Mucosa of stomach (tissue), 1 donor: Measurements from ENCODE around the gene DOCK4.

Experiments
- H3K27me3 ChIP-seq: one replicate; pipeline ENCODE4 v1.7.0; 2013; ENCODE audit warnings: mild to moderate bottlenecking, low read length; ENCODE audit not compliant: control insufficient read depth, insufficient read depth
- H3K36me3 ChIP-seq: one replicate; pipeline ENCODE4 v1.7.0; 2013; ENCODE audit warnings: low read length; ENCODE audit not compliant: control insufficient read depth, insufficient read depth
- H3K4me1 ChIP-seq: one replicate; pipeline ENCODE4 v1.7.0; 2013; ENCODE audit warnings: mild to moderate bottlenecking, low read length; ENCODE audit not compliant: control insufficient read depth, insufficient read depth
- H3K4me3 ChIP-seq: one replicate; pipeline ENCODE4 v1.7.0; 2013; ENCODE audit warnings: low read length
- H3K9ac ChIP-seq: one replicate; pipeline ENCODE4 v1.7.0; 2013; ENCODE audit warnings: mild to moderate bottlenecking, low read length, moderate library complexity
- H3K9me3 ChIP-seq: one replicate; pipeline ENCODE4 v1.7.0; 2013; ENCODE audit warnings: mild to moderate bottlenecking, low read length, moderate library complexity; ENCODE audit not compliant: control insufficient read depth
- donor health status: Pancreatic carcinoma.

DOCK4 gene

GRCh38 chr7:112072541-112073245 is 133.5 kb downstream of the DOCK4 start:
- Histone ChIP-seq H3K36me3 (no peaks in the 10 kb centered on the region), H3K9ac (no peak overlapping the region), H3K27me3 (no peaks in the 10 kb centered on the region), H3K4me1 (no peaks in the 10 kb centered on the region), H3K9me3 (no peaks in the 10 kb centered on the region), H3K4me3 (no peak overlapping the region)

- no peaks in the 10 kb centered on the region for H3K4me1 ChIP-seq
Observed at GRCh38 chr7:112071856-112072255, 134.3 kb downstream of the DOCK4 start.

GRCh38 chr7:112070674-112071256 is 135.4 kb downstream of the DOCK4 start:
- H3K4me3 ChIP-seq = no peak overlapping the region
- H3K9ac ChIP-seq = no peak overlapping the region
- H3K27me3 ChIP-seq = no peaks in the 10 kb centered on the region
- H3K9me3 ChIP-seq = no peaks in the 10 kb centered on the region
- H3K36me3 ChIP-seq = no peaks in the 10 kb centered on the region
- no peaks in the 10 kb centered on the region for H3K4me1 ChIP-seq

More at GRCh38 chr7:112071856-112072255, 134.3 kb downstream of the DOCK4 start:
- H3K4me3 ChIP-seq = no peak overlapping the region
- no peaks in the 10 kb centered on the region for H3K27me3 ChIP-seq
- H3K9ac ChIP-seq = no peak overlapping the region
- no peaks in the 10 kb centered on the region for H3K36me3 ChIP-seq
- H3K9me3 ChIP-seq = no peaks in the 10 kb centered on the region

GRCh38 chr7:112069879-112070321 is 136.3 kb downstream of the DOCK4 start:
- H3K9ac ChIP-seq = no peak overlapping the region
- H3K36me3 ChIP-seq = no peaks in the 10 kb centered on the region
- H3K9me3 ChIP-seq = no peaks in the 10 kb centered on the region
- H3K27me3 ChIP-seq = no peaks in the 10 kb centered on the region
- H3K4me1 ChIP-seq = no peaks in the 10 kb centered on the region
- no peak overlapping the region for H3K4me3 ChIP-seq

DNA sequence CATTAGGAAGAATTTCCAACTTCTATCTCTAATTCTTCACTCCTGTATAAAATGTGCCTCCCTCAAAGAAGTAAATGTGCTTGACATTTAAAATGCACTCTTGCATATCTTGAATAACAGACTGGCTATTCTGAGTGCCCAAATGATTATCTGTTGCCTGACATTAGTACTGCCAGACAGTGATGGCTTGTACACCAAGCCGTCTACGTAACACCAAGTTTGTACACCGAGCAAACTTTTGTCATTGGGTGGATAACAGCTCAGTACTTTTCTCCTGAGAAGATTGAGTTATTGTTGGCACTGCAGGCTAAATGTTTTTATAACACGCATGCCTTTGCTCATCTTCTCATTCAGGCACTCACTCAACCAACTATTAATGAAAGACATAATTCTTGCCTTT is 137.2 kb downstream of the DOCK4 start:
- no peaks in the 10 kb centered on the region for H3K36me3 ChIP-seq
- H3K9ac ChIP-seq = no peak overlapping the region
- H3K4me1 ChIP-seq = no peaks in the 10 kb centered on the region
- no peaks in the 10 kb centered on the region for H3K27me3 ChIP-seq
- no peak overlapping the region for H3K4me3 ChIP-seq
- H3K9me3 ChIP-seq = no peaks in the 10 kb centered on the region

DNA sequence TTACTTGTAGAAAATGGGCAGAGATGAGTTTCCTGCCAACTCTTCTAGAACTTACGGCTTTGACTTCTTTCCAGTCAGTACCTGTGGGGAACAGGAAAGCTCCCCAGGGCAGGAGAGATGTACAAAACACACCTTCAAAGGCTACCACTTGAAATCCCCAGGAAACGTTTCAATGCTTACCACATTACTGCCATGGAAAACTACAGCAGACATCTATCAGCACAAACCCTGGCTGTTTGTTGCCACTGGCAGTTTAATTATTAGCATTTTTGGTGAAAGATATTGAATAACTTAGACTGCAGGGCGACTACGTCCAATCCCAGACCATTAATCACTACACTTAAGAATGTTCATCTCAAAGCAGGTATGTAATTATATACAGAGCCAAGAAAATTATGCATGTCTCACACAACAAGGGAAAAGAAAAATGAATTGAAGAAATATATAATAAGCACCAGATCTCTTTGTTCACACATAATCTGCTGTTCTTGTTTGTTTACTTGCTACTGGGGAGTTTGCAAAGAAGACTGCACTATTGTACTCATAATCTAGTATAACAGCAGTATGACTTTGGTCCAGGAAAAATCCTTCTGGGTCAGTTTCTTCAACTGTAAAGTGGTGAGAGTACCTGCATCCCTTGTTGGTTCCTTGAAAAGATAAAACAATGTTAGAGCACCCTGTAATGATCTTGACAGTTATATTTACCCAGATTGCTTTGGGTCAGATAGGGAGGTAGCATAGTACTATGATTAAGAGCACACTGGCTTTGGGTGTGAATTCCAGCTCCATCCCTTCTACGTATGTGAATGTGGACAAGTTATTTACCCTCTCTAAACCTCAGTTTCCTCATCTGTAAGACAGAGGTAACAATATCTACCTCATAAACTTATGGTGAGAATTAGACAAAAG is 138.3 kb downstream of the DOCK4 start:
- H3K9ac ChIP-seq = no peak overlapping the region
- H3K4me3 ChIP-seq = no peak overlapping the region
- no peaks in the 10 kb centered on the region for H3K27me3 ChIP-seq
- H3K36me3 ChIP-seq = no peaks in the 10 kb centered on the region
- no peaks in the 10 kb centered on the region for H3K9me3 ChIP-seq
- H3K4me1 ChIP-seq = no peaks in the 10 kb centered on the region

- no peak overlapping the region for H3K4me3 ChIP-seq
- no peaks in the 10 kb centered on the region for H3K9me3 ChIP-seq
- H3K36me3 ChIP-seq = no peaks in the 10 kb centered on the region
- H3K4me1 ChIP-seq = no peaks in the 10 kb centered on the region
- no peaks in the 10 kb centered on the region for H3K27me3 ChIP-seq
- H3K9ac ChIP-seq = no peak overlapping the region
Observed at GRCh38 chr7:112067200-112067599, 139.0 kb downstream of the DOCK4 start.

- H3K4me1 ChIP-seq = no peaks in the 10 kb centered on the region
- H3K4me3 ChIP-seq = no peak overlapping the region
- H3K9ac ChIP-seq = no peak overlapping the region
- H3K36me3 ChIP-seq = no peaks in the 10 kb centered on the region
- H3K27me3 ChIP-seq = no peaks in the 10 kb centered on the region
- H3K9me3 ChIP-seq = no peaks in the 10 kb centered on the region
Observed at GRCh38 chr7:112065758-112066157, 140.4 kb downstream of the DOCK4 start.

DNA sequence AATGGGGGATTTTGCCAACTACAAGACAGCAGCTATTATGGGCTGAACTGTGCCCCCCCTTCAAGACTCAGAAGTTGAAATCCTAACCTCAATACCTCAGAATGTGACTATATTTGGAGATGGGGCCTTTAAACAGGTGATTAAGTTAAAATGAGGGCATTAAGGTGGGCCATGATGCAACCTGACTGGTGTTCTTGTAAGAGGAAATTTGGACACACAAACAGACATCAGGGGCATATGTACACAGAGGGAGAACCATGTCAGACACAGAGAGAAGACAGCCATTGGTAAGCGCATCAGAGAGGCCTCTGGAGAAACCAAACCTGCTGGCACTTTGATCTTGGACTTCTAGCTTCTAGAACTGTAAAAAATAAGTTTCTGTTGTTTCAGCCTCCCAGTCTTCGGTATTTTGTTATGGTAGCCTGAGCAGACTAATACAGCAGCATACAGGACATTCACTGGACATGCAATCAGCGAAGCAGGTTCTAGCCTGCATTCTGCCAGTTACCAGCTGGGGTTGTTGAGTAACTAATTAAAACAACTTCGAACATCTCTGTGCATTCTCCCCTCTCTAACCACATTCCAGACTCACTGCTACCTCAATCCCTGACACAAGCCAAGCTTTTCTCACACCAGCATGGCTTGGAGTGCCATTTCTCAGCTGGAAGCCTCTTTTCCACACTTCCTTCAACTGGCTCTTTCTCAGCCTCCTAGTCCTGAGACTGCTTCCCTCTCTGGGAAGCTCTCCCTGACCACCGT is 141.4 kb downstream of the DOCK4 start:
- H3K27me3 ChIP-seq = no peaks in the 10 kb centered on the region
- H3K9me3 ChIP-seq = no peaks in the 10 kb centered on the region
- no peaks in the 10 kb centered on the region for H3K4me1 ChIP-seq
- H3K4me3 ChIP-seq = no peak overlapping the region
- no peak overlapping the region for H3K9ac ChIP-seq
- H3K36me3 ChIP-seq = no peaks in the 10 kb centered on the region

DNA sequence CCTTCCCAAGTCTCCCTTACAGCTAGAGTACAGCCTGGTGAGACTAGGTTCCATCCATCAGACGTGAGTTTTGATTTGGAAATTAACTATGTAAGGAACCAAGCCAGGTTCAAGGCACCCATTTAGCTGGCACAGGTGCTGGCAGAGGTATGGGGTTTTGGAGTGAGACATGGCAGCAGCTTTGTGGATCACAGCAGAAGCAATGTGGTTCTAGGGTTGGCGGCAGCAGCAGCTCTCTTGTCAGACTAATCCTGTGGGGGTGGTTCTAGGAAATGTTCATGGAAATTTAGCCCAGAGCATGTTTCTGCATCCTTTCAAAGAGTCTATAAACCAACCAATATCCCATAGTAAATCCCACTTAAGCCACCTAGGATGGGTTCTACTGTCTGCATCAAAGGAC is 142.2 kb downstream of the DOCK4 start:
- H3K36me3 ChIP-seq = no peaks in the 10 kb centered on the region
- H3K4me1 ChIP-seq = no peaks in the 10 kb centered on the region
- no peak overlapping the region for H3K4me3 ChIP-seq
- no peaks in the 10 kb centered on the region for H3K27me3 ChIP-seq
- H3K9me3 ChIP-seq = no peaks in the 10 kb centered on the region
- H3K9ac ChIP-seq = no peak overlapping the region

- no peak overlapping the region for H3K9ac ChIP-seq
- no peaks in the 10 kb centered on the region for H3K9me3 ChIP-seq
- H3K4me3 ChIP-seq = no peak overlapping the region
- no peaks in the 10 kb centered on the region for H3K36me3 ChIP-seq
- H3K27me3 ChIP-seq = no peaks in the 10 kb centered on the region
- no peaks in the 10 kb centered on the region for H3K4me1 ChIP-seq
Observed at GRCh38 chr7:112061051-112061450, 145.1 kb downstream of the DOCK4 start.
